PC-9 (cell line): ENCODE results near the gene SSC5D.

Experiments used
- EZH2 ChIP-seq: fragments of 200-600 bp; sonication (generic); IDR thresholded peaks from 2 replicates; pipeline ENCODE4 v1.8.0; 2017; ENCODE audit warnings: antibody characterized with exemption, low read depth
- TF ChIP-seq, protein P1 (sequence below): fragments of 200-600 bp; sonication (generic); conservative IDR thresholded peaks from 2 replicates; pipeline ENCODE4 v1.6.1; 2017; ENCODE audit warnings: mixed run types, antibody characterized with exemption, mild to moderate bottlenecking, moderate library complexity

DNA sequence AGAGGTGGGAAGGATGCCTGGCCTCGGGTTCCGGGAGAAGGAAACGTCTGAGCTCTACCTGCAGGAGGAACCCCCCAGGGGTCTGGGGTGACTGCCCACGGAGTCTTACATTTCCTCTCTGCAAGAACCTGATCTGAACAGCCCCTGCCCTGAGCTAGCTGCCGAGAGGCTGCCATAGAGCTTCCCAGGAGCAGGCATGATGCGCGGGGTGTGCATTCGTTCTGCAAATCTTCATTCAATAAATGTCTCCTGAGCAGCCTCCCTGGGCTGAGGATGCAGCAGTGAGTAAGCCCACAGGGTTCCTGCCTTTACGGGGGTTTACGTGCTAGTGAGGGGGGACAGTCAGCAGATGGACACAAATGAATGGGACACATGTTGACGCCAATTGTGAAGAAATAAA, 43.6 kb upstream of the SSC5D start:
- TF ChIP-seq, protein P1, sequence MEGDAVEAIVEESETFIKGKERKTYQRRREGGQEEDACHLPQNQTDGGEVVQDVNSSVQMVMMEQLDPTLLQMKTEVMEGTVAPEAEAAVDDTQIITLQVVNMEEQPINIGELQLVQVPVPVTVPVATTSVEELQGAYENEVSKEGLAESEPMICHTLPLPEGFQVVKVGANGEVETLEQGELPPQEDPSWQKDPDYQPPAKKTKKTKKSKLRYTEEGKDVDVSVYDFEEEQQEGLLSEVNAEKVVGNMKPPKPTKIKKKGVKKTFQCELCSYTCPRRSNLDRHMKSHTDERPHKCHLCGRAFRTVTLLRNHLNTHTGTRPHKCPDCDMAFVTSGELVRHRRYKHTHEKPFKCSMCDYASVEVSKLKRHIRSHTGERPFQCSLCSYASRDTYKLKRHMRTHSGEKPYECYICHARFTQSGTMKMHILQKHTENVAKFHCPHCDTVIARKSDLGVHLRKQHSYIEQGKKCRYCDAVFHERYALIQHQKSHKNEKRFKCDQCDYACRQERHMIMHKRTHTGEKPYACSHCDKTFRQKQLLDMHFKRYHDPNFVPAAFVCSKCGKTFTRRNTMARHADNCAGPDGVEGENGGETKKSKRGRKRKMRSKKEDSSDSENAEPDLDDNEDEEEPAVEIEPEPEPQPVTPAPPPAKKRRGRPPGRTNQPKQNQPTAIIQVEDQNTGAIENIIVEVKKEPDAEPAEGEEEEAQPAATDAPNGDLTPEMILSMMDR: no peak
- TF ChIP-seq EZH2: no peak
